Motor neuron (in vitro differentiated cells): ENCODE results near the gene ME3. TPM values are rescaled to one million over a fixed set of nuclear protein-coding genes. Genes with fewer than 3 reads are reported as not detected.

Experiments used
- ATAC-seq, 8 experiments: fragments of 200-7000 bp; cut with Tn5 transposase; replicated peaks in 6 of 8; 2 replicates each; pipeline ENCODE4 v1.8.0; 2021; ENCODE audit warnings: mild to moderate bottlenecking in 8 of 8, moderate library complexity in 8 of 8
- H3K27ac ChIP-seq, 2 donors: fragments of 250-450 bp; sonication (Bioruptor Pico); 2 replicates each; pipeline ENCODE4 v1.9.0; 2021; ENCODE audit warnings: antibody characterized with exemption in 2 of 2, mild to moderate bottlenecking in 2 of 2, moderate library complexity in 1 of 2
- H3K4me1 ChIP-seq, 2 donors: fragments of 250-450 bp; sonication (Bioruptor Pico); replicated peaks in 1 of 2; 2 replicates each; pipeline ENCODE4 v1.6.1; 2021; ENCODE audit warnings: antibody characterized with exemption in 2 of 2, mild to moderate bottlenecking in 2 of 2, moderate library complexity in 1 of 2
- H3K4me3 ChIP-seq, 5 donors: fragments of 250-450 bp; sonication (Bioruptor Pico); 2 replicates each; pipeline ENCODE4 v1.9.0; 2021; ENCODE audit warnings: antibody characterized with exemption in 5 of 5, mild to moderate bottlenecking in 5 of 5, moderate library complexity in 4 of 5
- WGBS, 10 experiments: fragments of 450-650 bp; shearing (Covaris generic); methylation state at CpG; one replicate each; pipeline ENCODE4 v1.0.0; 2022; 5-methylcytosine and 5-hydroxymethylcytosine counted together
- in situ Hi-C, 9 experiments: fragments of 400-800 bp; cut with MboI; loops; one replicate each; pipeline ENCODE4 v1.15.0; 2021; ENCODE audit warnings: low sequenced_read_pairs in 9 of 9, low pct_unique_long_range_greater_than_20kb in 2 of 9; ENCODE audit not compliant: unreplicated experiment in 9 of 9
- total RNA-seq, 8 experiments: library from RNA; unstranded; fragments of 300-600 nt; gene quantifications; 2 replicates each; pipeline versions ENCODE4 v1.2.3 to v1.2.4, GENCODE V29; 2022

ME3 gene
- total RNA-seq, 8 experiments from 2014 or later: 3.3 to 13.0 (median 9.6) TPM

DNA sequence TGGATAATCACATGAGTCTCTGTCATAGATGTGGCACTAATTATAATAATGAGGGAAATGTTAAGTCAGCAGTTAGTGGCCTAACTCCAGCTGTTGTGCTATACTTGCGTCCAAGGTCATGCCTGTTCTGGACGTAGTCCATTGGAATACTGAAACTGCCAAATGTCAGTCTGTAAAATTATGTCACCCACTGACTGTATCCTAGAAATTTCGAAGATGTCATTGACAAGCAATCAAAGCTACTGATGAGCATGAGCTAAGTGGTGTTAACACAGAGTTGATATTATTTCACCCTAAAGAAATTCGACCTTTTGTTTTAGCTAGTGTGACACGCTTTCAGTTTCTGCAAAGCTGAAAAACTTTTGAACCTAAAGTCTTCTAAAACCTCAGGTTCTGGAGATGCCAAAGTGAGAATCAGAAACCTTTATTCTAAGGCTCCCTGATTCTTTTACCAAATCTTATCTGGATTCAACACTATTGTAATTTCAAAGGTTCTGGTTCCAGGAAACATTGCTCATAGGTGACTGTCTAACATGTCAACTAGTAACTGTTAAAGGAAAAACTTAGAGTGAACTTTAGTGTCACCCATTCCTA is 14.9 kb upstream of the ME3 start:
- 38 to 96% (median 75%) methylated on average over 2 to 5 of the region's 5 CpGs; no CpG with 5 or more reads in 1 of the 10 experiments for WGBS, 10 experiments
- ATAC-seq: no peak
- Histone ChIP-seq H3K27ac (no peak overlapping the region), H3K4me1 (no peaks in the 10 kb centered on the region), H3K4me3 (no peak overlapping the region)
- in situ Hi-C loops: no loop called here

DNA sequence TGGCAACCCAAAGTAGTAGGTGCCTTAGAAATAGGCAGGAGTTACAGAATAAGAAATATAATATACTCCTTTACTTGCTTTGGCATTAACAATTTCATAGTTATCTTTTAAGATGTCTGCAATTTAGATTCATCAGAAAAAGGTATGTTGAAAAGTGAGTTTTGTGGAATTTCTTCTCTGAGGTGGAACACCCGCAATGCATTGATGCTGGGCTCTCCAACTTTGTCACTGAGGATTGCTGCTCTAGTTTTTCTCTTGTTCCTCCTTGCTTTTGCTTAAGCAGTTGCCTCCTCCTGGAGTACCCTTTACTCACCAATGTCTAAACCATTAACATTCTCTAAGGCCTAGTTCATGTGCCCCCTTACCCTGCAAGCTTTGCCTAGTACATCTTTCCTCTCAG is 14.1 kb upstream of the ME3 start:
- Histone ChIP-seq H3K4me3 (no peak overlapping the region), H3K27ac (no peak overlapping the region), H3K4me1 (no peaks in the 10 kb centered on the region)
- 100% methylated on average over 1 of the region's 1 CpG; no CpG with 5 or more reads in 4 of the 10 experiments for WGBS, 10 experiments
- in situ Hi-C loops: no loop called here
- ATAC-seq: no peak

DNA sequence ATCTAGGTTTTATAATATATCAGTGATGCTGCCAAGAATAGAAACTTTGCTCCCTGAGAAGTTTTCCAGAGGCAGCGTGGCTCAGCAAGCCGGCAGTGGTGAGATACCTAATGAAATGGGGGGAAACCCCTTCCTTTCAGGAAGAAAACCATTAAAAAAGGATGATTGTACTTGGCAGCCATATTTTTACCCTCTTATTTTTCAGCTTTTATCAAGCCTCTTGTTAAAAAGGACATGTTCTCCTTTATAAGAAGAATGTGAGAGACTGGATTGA is 9.0 kb upstream of the ME3 start:
- Histone ChIP-seq H3K4me3 (no peak overlapping the region), H3K4me1 (peaks cover 3 to 12% of the 10 kb centered on the region in 2 donors), H3K27ac (no peak overlapping the region)
- in situ Hi-C loops: no loop called here
- no peak for ATAC-seq
- WGBS, 10 experiments: 75 to 100% (median 91%) methylated on average over 2 of the region's 2 CpGs; no CpG with 5 or more reads in 2 of the 10 experiments

DNA sequence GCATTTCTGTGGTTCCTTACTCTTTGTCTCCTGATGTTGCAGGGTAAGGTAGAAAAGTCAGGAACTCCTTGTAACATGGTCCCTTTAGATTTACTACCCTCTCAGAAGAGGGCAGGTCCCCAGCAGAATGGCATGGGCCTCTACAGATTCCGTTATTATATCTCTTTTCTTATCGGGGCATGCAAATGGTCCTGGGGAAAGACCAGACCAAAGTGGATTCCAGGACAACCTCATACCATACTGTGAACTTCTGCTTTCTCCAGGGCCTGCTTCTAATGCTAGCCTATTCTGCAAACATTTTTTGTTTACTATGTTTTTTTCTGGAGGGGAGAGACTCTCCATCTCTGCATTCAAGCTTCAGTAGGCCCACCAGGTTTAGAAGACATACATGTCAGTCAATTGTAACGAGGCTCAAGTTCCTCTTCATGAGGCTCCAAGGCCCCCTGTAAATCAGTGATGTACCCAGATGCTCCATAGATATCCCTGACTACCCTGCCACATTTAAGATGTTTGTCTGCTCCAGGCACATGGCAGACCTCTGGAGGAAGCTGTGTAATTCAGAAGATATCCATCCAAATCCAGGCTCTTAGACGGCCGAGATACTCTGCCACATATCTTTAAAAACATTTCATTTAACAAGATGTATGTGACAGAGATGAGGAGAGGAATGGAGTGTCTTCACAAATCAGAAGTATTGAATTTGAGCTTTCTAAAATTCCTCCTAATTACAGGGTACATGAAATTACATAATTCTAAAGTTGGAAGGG is 8.5 kb upstream of the ME3 start:
- Histone ChIP-seq H3K4me1 (peaks cover 3 to 12% of the 10 kb centered on the region in 2 donors), H3K27ac (no peak overlapping the region), H3K4me3 (no peak overlapping the region)
- in situ Hi-C loops: no loop called here
- ATAC-seq: no peak
- 72 to 100% (median 95%) methylated on average over 1 to 5 of the region's 5 CpGs; no CpG with 5 or more reads in 1 of the 10 experiments for WGBS, 10 experiments

DNA sequence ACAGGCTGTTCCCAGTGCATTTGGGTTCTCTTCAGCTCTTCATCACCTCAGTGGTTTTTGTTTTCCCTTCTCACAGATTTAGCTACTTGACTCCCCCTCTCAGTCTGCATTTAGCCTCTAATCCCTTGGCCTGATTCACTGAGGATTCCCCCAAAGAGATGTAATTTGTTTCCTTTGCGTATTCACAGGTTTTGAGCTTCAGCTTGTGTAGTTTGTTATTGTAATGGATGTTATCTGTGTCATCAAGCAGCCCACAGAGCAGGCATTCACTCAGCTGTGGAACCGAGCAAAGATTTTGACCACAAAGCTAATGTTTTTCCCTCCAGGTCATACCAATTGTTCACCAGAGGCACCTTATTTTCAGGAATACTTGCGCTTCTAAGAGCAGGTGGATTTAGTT is 6.4 kb upstream of the ME3 start:
- in situ Hi-C loops: no loop called here
- H3K27ac ChIP-seq: no peak overlapping the region
- ATAC-seq: no peak

DNA sequence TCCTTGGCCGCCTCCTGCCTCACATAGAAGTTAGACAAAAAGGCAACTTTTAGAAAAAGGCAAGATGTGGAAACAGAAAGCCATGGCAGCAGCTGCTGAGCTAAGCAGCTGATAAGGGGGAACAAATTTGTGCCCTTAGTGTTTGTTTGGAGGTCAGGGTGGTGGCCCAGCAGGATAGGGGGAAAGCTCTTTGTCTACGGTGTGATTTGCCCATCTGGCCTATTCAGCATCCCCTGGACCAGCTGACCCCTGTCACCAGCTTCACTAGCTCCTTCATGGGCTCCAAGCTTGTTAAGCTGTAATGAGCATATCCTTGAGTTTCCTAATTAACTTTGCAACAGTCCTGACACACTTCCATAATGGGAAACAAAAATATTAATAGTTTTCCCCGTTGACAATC is 5.9 kb upstream of the ME3 start:
- 27 to 100% (median 50%) methylated on average over 1 to 3 of the region's 3 CpGs; no CpG with 5 or more reads in 3 of the 10 experiments for WGBS, 10 experiments

More for the DNA sequence above, 6.4 kb upstream of the ME3 start:
- Histone ChIP-seq H3K4me3 (no peak overlapping the region), H3K4me1 (peaks cover 3 to 12% of the 10 kb centered on the region in 2 donors)
- WGBS, 10 experiments: 17 to 100% (median 52%) methylated on average over 1 to 3 of the region's 3 CpGs

DNA sequence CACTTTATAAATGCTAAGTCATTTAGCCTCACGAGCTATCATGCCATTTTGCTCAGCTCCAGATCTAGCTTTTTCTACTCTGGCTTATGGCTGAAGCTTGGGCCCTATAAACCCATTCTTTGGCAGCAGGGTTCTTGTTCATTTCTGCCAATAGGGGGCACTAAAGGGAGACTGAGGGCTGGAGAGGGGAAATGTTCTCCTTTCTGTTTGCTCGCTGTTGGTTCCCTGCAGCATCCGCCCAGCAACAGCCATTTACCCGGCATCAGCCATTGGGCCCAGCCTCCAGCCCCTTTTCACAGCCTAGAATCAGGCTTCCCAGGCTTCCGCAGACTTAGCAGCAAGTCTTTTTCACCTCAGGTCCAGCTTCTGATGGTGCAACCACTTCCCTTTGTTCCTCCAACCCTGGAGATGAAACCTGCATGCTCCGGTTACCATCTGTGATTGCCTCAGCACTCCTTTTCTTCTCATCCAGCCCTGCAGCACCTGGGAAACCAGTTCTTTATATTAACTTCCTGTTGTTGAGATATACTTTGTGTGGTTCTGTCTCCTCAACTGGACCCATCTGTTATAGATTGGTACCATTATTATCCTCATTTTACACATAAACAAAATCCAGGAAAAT is 4.2 kb upstream of the ME3 start:
- ATAC-seq: peak in 1 of 8 experiments; percentile 6
- H3K27ac ChIP-seq: no peak overlapping the region
- no peak overlapping the region for H3K4me3 ChIP-seq
- in situ Hi-C loops: no loop called here
- peaks cover 3 to 16% of the 10 kb centered on the region in 2 donors for H3K4me1 ChIP-seq
- 72 to 100% (median 95%) methylated on average over 1 to 6 of the region's 6 CpGs; no CpG with 5 or more reads in 1 of the 10 experiments for WGBS, 10 experiments

More for the DNA sequence above, 5.9 kb upstream of the ME3 start:
- Histone ChIP-seq H3K4me3 (no peak overlapping the region), H3K4me1 (peaks cover 3 to 12% of the 10 kb centered on the region in 2 donors), H3K27ac (no peak overlapping the region)
- in situ Hi-C loops: no loop called here
- ATAC-seq: no peak

DNA sequence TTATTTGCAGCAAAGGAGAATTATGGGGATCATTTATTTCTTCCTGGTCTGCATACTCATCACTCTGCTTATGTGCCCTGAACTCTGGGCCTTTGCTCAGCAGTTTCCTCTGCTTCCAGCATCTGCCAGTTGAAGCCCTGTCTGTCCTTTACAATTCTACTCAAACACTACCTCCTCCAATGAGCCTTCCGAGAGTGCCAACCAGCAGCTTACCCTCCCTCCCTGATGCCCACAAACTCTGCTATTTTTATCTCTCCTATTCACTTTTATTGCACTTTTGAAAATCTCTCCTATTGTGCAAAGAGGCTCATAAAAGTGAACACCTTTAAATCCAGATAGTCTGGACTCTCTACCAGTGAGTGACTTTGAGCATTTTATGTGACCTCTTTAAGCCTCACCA is 3.6 kb upstream of the ME3 start:
- no peak for ATAC-seq
- Histone ChIP-seq H3K27ac (no peak overlapping the region), H3K4me1 (peaks cover 3 to 16% of the 10 kb centered on the region in 2 donors), H3K4me3 (no peak overlapping the region)
- 80 to 100% (median 100%) methylated on average over 1 of the region's 1 CpG; no CpG with 5 or more reads in 3 of the 10 experiments for WGBS, 10 experiments
- in situ Hi-C loops: no loop called here

GRCh38 chr11:86675017-86675416 is 2.6 kb upstream of the ME3 start:
- in situ Hi-C loops: no loop called here
- WGBS, 10 experiments: 69 to 100% (median 90%) methylated on average over 1 to 2 of the region's 2 CpGs; no CpG with 5 or more reads in 4 of the 10 experiments
- no peak for ATAC-seq
- no peak overlapping the region for H3K27ac ChIP-seq
- no peak overlapping the region for H3K4me3 ChIP-seq
- H3K4me1 ChIP-seq: peaks cover 3 to 16% of the 10 kb centered on the region in 2 donors

DNA sequence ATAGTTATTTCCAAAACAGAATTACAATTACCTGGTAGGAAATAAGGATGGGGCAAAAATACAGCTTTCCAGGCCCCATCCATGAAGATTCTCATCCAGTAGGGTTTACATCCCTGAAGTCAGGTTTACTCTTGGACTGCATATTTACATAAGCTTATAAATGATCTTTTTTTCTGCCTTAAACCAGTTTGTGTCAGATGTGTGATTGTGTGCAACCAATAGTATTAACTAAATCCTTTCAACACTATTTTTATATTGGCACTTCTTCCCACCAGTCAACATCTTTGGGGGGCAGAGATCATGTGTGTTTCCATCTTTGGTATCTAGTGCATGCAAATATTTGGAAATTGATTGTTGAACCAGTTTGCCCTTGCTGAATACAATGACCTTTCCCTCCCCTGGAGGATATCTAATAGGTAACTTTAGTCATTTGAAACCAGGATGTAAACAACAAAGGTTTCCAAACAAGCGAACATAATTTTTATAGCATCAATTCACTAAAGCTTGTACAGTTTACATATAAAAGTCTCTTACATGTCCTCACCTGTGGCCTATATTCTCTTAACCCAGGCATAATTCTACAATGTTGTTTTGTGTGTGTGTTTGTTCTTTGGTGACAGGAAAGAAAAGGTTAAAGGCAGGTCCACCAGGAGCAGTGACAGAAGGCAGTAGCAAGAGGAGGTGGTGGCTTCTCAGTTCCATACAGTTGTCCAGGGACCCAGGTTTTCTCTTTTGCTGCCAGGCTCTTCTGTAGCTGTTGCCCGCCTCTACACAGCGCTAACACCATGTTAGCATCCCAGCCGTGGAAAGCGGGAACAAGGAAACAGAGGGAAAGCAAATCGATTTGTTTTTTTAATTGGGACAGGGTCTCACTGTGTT is 1.7 kb upstream of the ME3 start:
- Histone ChIP-seq H3K4me1 (peaks cover 11 to 18% of the 10 kb centered on the region in 2 donors), H3K4me3 (no peak overlapping the region), H3K27ac (no peak overlapping the region)
- in situ Hi-C loops: loop anchor here in 2 of 9 experiments (25.0 kb wide), 1 partner anchor 138 kb away; the partner anchor contains the start of gene PRSS23 (in 2 of the 2)
- no peak for ATAC-seq
- whole genome bisulfite sequencing, 10 experiments: 81 to 100% (median 90%) methylated on average over 3 to 6 of the region's 6 CpGs; no CpG with 5 or more reads in 2 of the 10 experiments

GRCh38 chr11:86673055-86673843 is 833 bp upstream of the ME3 start:
- Histone ChIP-seq H3K4me1 (peaks cover 10 to 11% of the 10 kb centered on the region in 2 donors), H3K4me3 (no peak overlapping the region), H3K27ac (no peak overlapping the region)
- WGBS, 10 experiments: 78 to 100% (median 91%) methylated on average over 1 to 6 of the region's 8 CpGs; no CpG with 5 or more reads in 3 of the 10 experiments
- ATAC-seq: no peak
- in situ Hi-C loops: loop anchor here in 2 of 9 experiments (25.0 kb wide), 1 partner anchor 139 kb away; the partner anchor contains the start of gene PRSS23 (in 2 of the 2)

DNA sequence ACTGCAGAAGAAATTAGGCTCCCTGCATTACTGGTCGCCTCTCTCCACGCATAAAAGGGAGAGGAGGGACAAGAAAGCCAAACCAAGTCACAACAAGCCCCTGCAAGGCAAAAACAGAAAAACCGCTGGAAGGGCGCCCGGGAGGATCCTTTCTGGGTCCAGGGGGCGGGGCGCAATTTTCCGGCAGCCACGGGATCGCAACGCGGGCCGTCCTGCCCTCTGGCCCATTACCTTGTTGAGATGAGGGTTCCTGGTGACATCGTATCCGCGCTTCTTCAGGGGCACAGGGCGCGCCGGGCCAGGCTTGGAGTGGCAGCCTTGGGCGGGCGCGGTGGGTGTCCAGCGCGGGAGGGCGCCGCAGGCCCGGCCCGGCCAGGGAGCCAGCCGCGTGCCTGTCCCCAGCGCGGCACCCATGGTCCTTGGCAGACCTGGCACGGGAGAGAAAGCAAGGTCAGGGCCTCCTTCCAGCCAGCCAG is 847 bp downstream of the ME3 start:
- peaks cover 6 to 10% of the 10 kb centered on the region in 2 donors for H3K4me1 ChIP-seq
- WGBS, 10 experiments: 0 to 60% (median 17%) methylated on average over 1 to 7 of the region's 33 CpGs; no CpG with 5 or more reads in 1 of the 10 experiments
- H3K4me3 ChIP-seq: peak overlapping the region; percentile 25 to 42 (median 33)
- ATAC-seq: peak; percentile 47 to 71 (median 59)
- in situ Hi-C loops: loop anchor here in 2 of 9 experiments (25.0 kb wide), 1 partner anchor 141 kb away; the partner anchor contains the start of gene PRSS23 (in 2 of the 2)
- peak overlapping the region in 1 of 2 donors; percentile 24 for H3K27ac ChIP-seq
